Dermis blood vessel endothelial cell (primary cell): ENCODE data around the gene FBXW8. TPM values are rescaled to one million over a fixed set of nuclear protein-coding genes. Genes with fewer than 3 reads are reported as not detected.

Source experiments
- DNase-seq: peaks from one replicate; pipeline ENCODE4 v3.0.0; 2010
- total RNA-seq: library from RNA; depleted of rRNA; stranded (reverse); fragments of >200 nt; gene quantifications from 2 replicates; pipeline ENCODE4 v1.2.3, GENCODE V29; 2014

The FBXW8 gene
- total RNA-seq, 1 donor from 2014 or later = 16.0 TPM

DNA sequence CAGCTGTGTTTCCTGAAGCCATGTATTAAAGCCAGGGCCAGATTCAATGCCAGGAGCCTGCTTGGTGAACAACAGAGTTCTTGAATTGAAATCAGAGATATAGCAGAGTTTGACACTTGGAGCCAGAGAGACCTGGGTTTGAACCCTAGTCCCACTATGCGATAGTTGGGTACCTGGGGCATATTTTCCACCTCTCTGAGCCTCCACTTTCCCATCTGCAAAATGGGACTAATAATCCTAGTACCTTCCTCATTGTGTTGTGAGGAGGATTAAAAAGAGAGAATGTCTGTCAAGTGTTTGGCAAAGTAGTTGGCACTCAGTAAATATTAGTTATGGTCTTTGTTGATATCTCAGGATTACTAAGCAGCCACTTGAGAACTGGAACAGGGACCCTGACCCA is 23.5 kb upstream of the FBXW8 start:
- DNase-seq = no peak

DNA sequence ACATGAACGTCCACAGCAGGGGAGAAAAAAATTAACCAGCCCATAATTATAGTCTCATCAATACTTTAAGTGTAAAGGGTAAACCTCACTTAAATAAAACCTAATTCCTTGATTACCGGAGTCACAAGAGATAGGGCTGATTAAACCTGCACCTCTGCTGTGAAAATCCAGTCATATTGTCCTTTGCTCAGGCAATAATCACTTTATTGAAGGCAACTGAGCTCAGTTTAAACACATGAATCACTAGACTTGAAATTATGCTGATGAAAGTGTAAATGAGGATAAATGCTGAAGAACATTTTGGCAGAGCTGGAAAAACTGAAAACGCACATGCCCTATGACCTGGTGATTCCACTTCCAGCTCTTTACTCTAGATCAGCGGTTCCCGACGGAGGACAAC is 22.9 kb upstream of the FBXW8 start:
- DNase-seq = no peak

DNA sequence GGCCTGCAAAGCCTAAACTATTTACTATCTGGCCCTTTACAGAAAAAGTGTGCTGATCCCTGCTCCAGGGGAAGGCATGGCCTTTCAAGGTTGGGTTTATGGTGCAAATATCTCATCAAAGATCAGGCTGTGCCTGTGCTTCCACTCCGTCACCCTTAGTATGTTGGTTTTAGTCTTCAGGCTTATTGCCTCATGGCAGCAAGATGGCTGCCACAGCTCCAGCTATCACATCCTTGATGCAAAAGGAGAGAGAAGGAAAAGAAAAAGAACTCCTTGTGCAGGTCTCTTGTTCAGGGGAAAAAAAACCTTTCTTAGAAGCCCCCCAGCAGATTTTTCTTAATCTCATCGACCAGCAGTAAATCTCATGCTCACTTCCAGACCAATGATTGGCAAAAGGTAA is 20.4 kb upstream of the FBXW8 start:
- DNase-seq = no peak

DNA sequence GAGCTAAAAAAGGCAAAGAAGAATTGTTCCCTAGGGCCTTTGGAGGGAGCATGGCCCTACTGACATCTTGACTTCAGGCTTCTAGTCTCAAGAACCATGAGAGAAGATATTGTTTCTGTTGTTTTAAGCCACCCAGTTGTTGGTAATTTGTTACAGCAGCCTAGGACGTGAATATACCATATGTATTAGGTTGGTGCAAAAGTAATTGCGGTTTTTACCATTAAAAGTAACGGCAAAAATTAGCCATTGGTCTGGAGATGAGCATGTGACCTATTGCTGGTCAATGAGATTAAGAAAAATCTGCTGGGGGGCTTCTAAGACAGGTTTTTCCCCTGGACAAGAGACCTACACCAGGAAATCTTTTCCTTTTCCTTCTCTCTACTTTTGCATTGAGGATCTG is 19.7 kb upstream of the FBXW8 start:
- no peak for DNase-seq

DNA sequence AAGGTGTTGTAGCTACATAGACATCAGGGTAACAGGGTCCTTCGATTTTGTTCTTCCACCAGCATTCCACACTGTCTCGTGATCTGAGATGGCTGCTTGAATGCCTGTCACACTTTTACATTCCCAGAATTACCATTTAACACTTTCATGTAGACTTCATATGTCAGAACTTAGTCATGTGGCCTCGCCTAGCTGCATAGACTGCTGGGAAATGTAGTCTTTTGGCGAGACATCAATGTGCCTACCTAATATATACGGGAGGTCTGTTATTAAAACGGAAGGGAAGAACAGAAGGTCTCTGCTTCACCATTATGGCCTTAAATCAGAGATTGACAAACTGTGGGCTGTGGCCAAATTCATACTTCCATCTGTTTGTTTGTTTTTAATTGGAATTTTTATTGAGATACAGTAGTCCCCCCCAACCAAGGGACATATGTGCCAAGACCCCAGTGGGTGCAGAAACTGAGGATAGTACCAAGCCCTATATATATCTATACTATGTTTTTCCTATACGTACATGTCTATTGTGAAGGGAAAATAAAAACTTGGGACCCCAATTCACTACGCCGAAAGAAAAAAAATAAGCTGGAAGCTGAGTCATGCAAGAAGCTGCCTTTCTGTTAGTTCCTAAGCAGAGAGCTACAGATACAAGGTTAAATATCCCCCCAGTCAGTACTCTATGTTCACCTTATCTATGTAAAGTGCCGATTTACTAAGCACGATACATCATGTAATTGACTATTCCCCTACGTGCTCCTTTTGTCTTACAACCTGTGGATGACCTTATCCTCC is 18.2 kb upstream of the FBXW8 start:
- DNase-seq = no peak

DNA sequence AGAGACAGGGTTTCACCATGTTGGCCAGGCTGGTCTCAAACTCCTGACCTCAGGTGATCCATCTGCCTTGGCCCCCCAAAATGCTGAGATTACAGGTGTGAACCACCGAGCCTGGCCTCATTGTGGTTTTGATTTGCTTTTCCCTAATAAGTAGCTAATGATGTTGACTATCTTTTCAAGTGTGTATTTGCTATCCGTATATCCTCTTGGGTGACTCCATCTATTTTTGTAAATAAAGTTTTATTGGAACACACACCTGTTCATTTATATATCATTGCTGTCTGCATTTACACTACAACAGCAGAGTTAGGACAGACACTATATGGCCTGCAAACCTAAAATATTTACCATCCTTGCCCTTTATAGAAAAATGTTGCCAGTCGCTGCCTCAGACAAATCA is 15.8 kb upstream of the FBXW8 start:
- no peak for DNase-seq

DNA sequence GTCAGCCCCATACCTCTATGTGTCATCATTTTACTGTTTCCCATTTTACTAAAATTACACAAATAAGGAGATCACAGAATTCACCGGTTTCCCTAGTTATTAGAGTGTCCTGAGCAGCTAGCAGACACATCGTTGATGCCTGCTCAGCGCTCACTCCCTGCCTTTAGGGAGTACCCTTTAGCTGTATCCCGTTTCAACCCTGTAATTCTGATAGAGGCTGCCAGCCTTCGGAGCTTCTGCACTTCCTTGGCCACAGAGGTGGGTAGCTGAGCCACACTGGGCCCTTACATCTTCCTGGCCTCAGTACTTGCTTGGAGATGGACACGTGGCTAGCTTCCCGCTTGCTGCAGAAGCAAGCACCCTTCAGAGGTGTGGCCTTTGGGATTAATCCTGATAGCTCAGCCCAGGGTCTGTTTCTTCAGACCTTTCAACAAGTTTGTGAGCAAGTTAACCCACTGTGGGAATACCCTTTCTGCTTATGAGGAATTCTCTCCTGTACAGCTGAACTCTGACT is 14.3 kb upstream of the FBXW8 start:
- DNase-seq = no peak

DNA sequence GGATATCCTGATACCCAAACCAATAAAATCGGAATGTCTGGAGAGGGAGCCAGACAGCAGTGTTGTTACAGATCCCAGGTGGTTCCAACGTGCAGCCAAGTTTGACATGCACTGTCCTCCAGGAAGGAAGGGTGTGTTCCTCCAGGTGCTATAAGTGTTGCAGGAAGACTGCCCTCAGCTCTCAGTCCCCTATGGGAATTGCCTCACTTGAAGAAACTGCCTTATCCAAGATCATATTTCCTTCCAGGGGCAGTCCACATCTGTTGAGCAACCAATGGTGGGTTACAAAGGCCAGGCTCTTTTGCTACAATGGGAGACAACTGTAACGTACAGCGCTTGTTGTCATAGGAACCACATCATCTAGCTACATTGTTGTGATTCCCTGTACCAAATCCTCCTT is 13.3 kb upstream of the FBXW8 start:
- DNase-seq = no peak

DNA sequence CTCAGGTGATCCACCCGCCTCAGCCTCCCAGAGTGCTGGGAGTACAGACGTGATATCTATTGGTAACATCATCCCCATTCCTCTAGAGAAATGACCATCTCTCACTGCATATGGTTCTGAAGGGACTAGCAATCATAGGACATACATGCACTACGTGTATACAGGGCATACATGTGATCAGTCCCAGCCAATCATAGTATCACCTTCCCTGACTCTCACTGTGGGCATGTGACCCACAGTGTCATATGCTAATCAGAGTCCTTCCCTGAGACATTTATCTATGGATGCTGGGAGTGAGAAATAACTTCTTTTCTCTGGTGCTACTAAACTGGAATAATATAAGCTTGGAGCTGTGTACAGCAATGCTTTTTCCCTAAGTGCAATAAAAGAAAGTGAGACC is 12.1 kb upstream of the FBXW8 start:
- no peak for DNase-seq

DNA sequence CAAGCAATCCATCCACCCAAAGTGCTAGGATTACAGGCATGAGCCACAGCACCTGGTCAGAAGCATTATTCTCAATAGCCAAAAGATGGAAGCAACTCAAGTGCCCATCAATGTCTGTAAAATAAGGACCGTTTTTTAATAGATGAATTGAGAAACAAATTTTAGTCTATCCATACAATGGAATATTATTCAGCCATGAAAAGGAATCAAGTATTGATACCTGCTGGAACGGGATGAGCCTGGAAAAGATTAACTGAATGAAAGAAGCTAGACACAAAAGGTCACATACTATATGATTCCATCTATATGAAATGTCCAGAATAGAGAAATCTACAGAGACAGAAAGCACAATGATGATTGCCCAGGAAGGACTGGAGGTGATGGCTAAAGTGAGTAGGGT is 9.1 kb upstream of the FBXW8 start:
- DNase-seq = no peak

DNA sequence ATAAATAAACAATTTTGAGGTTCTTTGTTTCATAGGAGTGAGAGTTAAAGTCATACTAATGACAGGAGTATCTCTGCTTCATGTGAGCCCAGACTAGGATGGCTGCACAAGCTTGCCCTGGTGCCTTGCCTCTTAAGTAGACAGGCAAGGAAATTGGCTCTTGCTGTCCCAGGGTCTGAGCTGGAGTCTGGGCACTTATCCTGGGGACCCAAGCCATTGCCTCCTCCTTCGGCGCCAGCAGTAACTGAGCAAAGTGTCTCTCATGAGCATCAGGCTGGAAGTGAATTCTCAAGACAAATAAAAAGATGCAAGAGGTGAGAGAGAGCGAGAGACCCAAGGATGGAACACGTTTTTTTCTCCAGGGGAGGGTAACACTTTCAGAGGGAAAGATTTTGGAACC is 6.9 kb upstream of the FBXW8 start:
- no peak for DNase-seq

DNA sequence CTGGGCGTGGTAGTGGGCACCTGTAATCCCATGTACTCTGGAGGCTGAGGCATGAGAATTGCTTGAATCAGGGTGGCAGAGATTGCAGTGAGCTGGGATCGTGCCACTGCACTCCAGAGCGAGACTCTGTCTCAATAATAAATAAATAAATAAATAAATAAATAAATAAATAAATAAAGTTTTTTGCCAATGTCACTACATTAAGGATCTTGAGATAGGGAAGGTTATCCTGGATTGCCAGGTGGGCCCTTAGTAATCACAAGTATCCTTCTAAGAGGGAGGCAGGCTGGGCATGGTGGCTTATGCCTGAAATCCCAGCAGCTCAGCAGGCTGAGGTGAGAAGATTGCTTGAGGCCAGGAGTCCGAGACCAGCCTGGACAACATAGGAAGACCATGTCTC is 4.5 kb upstream of the FBXW8 start:
- DNase-seq = no peak

DNA sequence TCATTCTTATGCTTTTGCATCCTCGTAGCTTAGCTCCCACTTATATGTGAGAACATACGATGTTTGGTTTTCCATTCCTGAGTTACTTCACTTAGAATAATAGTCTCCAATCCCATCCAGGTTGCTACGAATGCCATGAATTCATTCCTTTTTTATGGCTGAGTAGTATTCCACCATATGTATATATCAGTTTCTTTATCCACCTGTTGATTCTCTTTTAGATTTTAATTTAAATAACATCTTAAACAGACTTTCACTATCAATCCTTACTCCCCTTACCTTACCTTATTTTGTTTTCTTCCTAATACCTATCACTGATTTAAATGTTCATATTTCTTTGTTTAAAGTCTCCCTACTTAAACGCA is 488 bp upstream of the FBXW8 start:
- no peak for DNase-seq

DNA sequence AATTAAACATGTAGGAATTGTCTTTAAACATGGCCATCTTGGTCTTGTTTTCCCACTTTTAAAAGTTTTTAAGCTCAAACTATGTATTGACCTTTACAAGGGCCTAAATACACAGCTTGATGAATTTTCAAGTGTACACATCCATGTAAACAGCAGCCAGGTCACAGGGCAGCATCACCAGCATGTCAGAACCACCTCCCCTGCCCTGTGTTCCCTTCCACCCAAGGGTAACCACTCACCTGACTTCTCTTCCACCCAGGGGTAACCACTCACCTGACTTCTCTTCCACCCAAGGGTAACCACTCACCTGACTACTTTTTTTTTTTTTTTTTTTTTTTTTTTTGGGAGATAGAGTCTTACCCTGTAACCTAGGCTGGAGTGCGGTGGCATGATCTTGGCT is 4.6 kb downstream of the FBXW8 start:
- no peak for DNase-seq

DNA sequence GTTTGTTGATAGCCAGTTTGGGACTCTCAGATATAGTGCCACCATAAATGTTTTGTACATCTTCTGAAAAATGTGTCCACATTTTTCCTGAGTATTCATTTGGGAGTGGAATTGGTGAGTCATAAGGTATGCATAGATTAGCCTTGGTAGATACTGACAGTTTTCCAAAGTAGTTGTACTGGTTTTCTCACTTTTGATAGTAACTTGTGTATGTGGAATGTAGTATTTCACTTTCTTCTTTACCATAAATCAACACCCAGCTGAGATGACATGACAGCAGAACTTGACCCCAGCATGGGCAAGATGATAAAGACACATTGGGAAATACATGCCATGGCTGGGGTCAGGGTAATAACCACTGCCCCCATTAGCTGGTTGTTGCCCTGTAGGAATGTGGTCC is 5.4 kb downstream of the FBXW8 start:
- DNase-seq = peak; percentile 20

DNA sequence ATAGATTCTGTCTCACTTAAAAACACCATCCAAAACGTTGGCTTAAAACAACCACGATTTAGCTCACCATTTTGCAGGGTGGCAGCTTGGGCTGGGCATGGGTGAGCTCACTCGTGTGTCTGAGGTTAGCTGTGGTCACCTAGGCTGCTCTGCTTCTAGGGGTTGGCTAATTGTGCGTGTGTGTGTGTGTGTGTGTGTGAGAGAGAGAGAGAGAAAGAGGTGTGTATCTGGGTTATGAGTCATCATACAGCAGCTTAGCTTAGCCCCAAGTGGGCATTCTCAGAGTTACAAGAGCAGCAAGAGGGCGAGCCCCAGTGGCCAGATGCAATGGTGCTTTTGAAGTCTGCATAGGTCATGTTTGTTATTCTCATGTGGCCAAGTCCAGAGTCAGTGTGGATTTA is 6.0 kb downstream of the FBXW8 start:
- peak; percentile 74 for DNase-seq

DNA sequence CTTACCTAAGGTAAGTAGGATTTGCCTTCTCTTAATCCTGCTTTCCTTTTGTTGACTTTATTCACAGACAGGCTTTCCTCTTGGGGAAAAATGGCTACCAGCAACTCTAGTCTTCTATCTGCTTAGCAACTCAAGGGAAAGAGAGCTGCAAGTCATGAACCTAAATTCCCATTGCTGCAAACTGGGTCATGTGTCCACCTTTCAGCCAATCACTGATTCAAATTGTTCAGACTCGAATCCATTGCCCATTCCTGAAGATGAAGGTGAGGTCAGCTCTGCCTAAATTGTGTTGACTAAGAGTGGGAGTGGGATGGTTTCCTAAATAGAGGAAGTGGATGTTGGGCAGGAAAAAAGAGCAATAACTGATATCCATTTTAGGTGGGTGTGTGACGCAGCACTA is 7.7 kb downstream of the FBXW8 start:
- no peak for DNase-seq

DNA sequence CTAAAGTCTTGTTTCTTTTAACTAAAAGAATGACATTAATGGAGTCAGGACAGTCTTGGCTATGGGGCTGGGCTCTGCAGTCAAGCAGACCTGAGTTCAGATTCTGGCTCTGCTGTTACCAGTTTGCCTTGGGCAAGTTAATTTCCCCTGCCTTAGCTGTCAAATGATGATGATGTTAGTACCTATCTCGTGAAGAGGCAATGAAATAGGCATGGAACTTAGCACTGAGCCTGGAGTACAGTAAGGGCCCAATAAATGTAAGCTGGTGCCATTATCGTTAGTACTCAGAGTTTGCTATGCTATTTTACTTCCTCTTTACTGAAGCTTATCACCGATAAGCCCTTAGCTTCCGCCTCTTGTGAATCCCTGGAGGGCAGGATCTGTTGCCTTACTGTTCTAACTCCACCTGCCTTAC is 8.5 kb downstream of the FBXW8 start:
- DNase-seq = peak; percentile 18

DNA sequence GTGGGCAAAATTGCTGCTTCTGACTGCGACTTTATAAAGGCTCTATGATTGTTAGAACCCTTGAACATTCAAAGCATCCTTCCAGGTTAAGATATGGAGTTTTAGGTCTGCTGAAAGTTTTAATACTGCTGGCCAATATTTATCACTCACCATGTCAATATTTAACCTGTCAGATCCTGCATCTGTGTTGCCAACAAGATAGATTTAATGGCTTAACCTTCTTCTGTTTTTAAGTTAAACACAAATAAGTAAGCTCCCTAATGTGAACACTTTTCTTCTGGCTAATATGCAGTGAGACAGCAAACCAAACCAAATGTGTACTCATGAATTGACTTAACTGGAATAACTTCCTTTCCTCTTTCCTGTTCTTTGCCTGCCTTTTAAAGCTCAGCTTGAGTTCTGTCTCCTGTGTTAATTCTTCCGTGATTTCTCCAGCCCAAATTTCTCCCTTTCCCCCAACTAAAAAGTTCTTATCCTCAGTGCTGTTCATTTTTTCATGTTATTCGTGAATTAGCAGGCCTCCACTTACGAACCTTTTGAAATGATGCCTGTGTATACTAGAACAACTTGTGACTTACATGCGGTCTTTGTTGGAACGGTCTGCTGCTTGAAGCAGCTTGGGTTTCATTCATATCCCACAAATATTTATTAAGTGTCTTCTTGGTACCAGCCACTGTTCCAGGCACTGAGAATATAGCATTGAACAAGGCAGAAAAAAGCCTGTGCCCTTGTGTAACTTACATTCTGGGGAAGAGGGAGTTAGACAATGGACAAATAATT is 9.1 kb downstream of the FBXW8 start:
- DNase-seq = no peak

DNA sequence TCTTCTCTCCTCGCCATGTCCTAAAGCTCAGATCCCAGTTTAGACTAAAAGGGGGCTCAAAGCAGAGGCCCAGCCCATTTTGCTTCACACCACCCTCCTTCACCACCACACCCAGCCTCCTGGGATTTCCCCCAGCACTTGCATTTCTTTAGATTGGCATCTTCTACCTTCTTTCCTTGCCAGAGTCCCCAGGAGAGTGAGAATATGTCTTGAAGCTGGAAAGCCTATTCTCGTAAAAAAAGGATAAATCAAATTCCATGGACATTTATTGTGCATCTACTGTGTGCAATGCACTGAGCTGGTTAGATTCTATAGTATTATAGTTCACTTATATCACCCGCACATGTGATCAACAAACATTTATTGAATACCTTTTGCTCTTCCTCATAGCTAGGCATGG is 10.2 kb downstream of the FBXW8 start:
- no peak for DNase-seq

DNA sequence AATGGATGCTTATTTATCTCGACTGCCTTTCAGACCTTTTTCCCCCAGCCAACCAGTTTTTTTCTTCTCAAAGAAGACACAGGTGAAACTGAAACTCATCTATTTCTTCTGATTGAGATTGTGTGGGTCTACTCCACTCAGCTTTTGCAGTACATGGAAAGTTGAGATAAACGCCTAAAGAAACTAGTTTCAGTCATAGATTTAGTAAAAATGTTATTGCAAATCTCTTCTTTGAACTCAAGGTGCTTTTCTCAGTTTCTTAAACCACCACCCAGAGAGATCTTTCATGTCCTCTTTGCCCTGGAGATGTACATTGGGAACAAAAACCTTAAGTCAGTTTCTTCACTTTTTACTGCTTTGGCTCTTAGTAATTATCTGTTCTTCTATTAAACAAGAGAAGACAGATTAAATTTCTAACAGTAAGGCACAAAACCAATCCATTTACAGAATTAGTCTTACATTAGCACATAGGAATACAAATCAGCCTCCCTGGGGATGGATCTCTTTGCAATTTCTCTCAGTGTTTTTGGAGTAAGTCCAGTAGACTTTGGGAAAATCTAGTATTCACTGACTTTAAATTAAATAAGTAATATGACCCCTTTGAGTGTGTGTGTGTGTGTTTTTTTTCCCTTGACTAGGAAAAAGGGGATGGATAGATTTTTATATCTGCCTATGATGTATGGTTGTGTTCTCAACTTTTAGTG is 11.6 kb downstream of the FBXW8 start:
- no peak for DNase-seq

DNA sequence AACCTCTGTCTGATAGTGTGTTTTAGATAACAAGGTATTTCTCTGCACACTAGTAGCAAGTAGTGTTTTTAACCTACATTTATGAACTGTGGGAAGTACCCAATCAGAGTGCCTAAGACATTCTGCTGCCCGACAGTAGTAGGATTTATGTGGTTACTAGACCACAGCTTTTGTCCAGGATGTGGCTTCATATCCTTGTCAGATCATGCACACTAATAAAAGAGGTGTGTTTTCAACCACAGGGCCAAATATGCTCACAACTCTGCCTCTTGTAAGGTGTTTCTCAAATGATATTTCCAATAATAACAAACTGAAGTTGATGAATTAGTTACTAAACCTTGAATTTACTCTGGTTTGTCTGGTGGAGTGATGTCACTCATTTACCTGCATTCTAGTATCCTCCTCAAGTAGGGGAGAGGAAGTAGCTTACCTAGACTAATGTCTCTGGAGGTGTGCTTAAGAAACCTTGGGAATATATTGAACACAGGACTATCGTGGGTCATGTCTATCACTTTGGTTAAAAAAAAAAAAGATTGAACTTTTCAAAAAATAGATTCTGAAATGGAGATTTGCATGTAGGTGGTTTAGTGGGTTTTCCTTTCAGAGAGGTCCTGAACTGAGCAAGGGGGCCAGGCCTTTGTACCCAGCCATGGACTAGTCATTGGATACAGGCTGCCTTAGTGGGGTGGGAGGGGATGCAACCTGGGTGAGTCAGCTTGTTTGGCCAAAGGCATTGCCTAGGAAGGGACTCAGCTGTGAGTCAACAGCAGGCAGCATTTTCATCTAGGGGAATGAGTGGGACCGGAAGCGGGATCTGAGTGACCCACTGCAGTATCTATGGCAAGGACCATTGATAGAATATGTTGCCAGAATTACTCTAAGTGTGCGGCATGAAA is 14.1 kb downstream of the FBXW8 start:
- DNase-seq = peak; percentile 82
